ENCODE data around the gene FAM90A26.

DNA sequence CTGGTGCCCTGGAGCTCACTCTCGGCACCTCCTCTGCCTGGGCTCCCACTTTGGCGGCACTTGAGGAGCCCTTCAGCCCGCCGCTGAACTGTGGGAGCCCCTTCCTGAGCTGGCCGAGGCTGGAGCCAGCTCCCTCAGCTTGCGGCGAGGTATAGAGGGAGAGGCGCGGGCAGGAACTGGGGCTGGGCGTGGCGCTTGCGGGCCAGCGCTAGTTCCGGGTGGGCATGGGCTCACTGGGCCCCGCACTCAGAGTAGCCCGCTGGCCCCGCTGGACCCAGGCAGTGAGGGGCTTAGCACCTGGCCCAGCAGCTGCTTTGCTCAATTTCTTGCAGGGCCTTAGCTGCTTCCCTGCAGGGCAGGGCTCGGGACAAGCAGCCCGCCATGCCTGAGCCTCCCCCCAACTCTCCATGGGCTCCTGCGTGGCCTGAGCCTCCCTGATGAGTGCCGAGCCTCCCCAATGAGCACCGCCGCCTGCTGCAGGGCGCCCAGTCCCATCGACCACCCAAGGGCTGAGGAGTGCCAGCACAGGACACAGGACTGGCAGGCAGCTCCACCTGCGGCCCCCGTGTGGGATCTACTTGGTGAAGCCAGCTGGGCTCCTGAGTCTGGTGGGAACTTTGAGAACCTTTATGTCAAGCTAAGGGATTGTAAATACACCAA, 26.7 kb upstream of the FAM90A26 start:
- TF ChIP-seq, protein P1, sequence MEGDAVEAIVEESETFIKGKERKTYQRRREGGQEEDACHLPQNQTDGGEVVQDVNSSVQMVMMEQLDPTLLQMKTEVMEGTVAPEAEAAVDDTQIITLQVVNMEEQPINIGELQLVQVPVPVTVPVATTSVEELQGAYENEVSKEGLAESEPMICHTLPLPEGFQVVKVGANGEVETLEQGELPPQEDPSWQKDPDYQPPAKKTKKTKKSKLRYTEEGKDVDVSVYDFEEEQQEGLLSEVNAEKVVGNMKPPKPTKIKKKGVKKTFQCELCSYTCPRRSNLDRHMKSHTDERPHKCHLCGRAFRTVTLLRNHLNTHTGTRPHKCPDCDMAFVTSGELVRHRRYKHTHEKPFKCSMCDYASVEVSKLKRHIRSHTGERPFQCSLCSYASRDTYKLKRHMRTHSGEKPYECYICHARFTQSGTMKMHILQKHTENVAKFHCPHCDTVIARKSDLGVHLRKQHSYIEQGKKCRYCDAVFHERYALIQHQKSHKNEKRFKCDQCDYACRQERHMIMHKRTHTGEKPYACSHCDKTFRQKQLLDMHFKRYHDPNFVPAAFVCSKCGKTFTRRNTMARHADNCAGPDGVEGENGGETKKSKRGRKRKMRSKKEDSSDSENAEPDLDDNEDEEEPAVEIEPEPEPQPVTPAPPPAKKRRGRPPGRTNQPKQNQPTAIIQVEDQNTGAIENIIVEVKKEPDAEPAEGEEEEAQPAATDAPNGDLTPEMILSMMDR (IDR thresholded peaks at IDR 0.05; ENCODE audit: insufficient read depth, low read length) = no peak
- TF ChIP-seq POLR2AphosphoS5 (IDR thresholded peaks at IDR 0.05; ENCODE audit: low read depth) (no peak), GABPA (IDR thresholded peaks at IDR 0.05; ENCODE audit: low read depth) (no peak), SPI1 (IDR thresholded peaks at IDR 0.05; ENCODE audit: borderline replicate concordance, low read depth) (no peak)
- TF ChIP-seq, protein P2, sequence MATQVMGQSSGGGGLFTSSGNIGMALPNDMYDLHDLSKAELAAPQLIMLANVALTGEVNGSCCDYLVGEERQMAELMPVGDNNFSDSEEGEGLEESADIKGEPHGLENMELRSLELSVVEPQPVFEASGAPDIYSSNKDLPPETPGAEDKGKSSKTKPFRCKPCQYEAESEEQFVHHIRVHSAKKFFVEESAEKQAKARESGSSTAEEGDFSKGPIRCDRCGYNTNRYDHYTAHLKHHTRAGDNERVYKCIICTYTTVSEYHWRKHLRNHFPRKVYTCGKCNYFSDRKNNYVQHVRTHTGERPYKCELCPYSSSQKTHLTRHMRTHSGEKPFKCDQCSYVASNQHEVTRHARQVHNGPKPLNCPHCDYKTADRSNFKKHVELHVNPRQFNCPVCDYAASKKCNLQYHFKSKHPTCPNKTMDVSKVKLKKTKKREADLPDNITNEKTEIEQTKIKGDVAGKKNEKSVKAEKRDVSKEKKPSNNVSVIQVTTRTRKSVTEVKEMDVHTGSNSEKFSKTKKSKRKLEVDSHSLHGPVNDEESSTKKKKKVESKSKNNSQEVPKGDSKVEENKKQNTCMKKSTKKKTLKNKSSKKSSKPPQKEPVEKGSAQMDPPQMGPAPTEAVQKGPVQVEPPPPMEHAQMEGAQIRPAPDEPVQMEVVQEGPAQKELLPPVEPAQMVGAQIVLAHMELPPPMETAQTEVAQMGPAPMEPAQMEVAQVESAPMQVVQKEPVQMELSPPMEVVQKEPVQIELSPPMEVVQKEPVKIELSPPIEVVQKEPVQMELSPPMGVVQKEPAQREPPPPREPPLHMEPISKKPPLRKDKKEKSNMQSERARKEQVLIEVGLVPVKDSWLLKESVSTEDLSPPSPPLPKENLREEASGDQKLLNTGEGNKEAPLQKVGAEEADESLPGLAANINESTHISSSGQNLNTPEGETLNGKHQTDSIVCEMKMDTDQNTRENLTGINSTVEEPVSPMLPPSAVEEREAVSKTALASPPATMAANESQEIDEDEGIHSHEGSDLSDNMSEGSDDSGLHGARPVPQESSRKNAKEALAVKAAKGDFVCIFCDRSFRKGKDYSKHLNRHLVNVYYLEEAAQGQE (IDR thresholded peaks at IDR 0.05; ENCODE audit: insufficient replicate concordance, low read depth) = no peak
